ENCODE results near the gene COX6A2.
"Not testable (repeated sequence)": the region's sequence is repeated elsewhere in the genome, so short reads cannot be mapped to it uniquely, and the experiment has no call there.

The COX6A2 gene

DNA sequence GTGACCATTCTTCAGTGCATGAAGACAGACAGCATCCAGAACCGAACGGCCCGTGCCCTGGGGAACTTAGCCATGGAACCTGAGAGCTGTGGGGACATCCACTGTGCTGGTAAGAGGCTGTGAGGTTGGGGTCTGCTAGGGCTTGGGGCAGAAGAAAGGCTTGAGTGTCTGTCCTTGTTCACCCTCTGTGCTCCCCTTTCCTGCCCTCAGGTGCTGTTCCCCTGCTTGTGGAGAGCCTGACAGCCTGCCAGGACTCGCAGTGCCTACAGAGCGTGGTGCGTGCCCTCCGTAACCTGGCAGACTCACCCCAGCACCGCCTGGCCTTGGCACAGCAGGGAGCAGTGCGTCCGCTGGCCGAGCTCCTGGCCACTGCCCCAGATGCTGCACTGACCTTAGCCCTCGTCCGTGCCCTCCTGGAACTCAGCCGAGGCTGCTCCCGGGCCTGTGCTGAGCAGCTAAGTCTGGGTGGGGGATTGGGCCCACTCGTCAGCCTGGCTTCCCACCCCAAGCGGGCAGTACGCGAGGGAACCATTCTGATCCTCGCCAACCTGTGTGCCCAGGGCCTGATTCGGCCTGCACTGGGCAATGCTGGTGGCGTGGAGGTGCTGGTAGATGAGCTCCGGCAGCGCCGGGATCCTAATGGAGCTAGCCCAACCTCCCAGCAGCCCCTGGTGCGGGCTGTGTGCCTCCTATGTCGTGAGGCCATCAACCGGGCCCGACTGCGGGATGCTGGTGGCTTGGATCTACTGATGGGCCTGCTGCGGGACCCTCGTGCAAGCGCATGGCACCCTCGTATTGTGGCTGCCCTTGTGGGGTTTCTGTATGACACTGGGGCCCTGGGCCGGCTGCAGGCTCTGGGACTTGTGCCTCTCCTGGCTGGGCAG lies 34.0 kb upstream of the COX6A2 start:
- no peak for DNase-seq

DNA sequence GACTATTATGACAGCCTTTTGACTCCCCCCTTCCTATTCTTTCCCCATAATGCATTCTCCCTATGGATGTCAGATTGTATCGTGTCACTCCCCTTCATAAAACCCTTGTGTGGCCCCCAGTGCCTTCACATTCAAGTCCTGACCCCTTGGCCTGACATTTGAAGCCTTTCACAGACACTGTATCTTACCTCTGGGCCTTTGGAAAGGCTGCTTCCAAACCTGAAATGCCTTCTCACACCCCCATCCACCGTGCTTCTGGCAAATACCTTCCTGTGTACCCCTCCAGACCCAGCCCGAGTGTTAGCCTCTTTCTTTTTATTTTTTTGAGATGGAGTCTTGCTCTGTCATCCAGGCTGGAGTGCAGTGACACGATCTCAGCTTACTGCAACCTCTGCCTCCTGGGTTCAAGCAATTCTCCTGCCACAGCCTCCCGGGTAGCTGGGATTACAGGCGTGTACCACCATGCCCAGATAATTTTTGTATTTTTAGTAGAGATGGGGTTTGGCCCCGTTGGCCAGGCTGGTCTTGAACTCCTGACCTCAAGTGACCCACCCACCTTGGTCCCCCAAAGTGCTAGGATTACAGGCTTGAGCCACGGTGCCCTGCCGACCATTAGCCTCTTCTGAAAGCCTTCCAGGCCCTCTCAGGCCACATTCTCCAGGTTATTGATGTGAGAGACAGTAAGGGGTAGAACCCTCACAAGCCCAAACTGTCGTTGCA lies 33.2 kb upstream of the COX6A2 start:
- no peak for DNase-seq

DNA sequence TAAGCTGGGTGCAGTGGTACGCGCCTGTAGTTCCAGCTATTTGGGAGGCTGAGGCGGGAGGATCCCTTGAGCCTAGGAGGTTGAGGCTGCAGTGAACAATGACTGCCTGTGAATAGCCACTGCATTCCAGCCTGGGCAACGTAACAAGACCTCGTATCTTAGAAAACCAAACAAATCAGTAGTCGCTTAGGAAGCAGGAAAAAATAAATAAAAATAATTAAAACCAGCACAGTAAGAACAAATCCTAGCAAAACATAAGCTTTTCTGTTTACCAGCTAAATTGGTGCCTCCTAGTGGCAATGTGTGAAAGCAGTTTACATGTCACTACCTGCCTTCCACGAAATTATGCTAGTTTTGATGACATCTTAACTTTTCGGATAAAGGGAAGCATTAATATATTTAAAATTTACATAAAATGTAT lies 32.4 kb upstream of the COX6A2 start:
- DNase-seq = peak; percentile 66

DNA sequence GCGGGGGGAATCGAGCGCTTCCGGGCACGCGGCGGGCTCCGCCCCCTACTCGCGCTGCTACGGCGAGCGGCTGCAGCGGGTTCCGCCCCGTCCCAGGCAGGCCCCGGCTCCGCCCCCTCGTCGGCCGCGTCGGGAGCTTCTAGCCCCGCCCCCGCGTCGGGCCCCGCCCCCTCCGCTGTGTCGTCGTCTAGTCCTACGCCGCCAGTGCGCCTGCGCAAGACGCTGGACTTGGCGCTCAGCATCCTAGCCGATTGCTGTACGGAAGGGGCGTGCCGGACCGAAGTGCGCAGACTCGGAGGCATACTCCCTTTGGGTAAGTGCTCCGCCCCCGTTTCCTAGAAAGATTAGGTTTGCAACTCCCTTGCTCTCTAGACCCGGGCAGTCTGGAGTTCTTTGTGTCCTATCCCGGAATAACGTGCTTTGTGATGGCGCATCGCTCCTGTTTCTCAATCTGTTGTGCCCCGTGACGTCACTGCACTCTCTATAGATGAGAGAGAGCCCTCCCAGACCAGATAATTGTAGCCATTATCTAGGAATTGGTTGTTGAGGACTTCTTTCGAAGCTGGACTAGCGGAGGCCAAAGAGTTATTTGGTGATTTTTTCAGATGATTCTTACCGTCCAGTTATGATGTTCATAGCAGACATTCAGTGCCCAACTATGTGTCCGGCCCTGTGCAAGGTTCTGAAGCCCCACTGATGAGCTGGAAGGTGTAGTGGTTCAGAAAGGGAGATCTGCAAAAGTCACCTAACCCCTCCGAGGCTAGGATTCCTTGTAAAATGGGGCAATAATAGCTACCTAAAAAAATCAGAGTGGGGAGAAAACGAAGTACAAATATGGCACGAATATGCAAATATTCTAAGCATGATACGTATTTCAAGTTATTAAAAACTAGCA lies 31.8 kb upstream of the COX6A2 start:
- peak; percentile 96 for DNase-seq

DNA sequence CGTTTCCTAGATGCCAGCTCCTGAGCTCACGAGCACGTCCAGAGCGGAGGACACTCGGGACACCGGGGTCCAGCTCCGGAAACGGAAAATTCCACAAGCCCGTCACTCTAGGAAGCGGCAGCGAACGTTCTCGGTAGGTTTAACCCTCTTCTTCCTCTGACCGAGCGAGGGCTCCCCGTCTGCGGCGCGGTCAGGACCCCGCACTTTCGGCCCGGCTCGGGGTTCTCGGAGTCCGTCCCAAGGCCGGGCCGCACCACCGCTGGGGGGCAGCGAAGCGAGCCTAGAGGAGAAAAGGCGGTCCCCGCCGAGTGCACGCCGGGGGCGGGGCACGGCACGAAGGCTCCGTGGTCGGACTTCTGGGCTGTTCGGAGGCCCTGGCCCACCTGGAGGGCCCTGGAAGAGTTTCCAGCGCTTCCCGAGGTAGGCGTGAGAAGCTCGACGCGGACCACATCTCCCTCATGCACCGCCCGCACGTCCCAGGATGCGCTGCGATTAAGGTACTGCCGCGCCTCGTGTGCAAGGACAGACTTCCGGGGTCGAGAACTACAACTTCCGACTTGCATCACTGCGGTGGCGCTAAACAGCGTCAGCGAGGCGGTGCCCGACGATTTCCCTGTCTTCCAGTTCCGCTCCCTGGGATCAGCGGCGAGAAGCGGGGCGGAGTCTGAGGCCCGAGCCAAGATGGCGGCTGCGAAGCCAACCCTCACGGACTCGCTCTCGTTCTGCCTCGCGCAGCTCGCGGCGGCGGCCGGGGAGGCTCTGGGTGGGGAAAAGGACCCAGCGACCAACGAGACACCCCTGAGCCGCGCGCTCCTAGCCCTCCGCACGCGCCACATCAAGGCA lies 30.9 kb upstream of the COX6A2 start, which contains the start of gene ARMC5:
Gene ARMC5, plus strand, starts transcription at position 658 of the 843 bp plus-strand sequence. Its CDS starts 24 bp downstream, at position 682.
- peak; percentile 85 for DNase-seq

DNA sequence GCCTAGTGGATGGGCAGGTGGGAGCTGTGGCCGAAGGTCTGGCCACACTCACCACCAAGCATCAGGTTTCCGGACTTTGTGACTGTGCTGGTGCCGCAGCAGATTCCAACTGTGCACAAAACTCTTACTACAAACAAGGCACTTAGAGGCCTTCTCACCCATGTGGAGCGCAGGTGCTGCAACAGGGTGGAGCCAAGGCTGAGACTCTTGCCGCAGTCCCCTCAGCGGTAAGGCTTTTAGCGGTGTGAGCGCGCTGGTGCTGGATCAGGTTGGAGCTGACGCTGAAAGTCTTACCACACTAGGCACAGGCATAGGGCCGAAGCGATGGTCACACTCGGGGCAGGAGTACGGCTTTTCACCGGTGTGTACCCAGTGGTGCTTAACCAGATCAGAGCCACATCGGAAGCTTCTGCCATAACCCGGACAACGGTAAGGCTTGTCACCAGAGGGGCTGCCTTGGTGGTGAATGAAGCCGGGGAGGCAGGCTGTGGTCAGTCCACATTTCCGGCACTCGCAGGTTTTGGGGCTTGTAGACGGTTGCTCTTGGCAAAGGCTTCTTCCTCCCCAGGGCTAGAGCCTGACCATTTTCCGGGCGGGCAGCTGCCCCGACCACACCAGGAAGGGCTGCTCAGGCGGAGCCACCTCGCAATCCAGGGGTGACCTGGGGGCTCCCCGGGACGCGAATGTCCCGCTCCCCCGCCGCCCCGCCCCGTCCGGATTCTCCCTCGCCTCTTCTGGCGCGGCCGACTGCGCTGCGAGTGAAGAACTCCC lies 30.1 kb upstream of the COX6A2 start:
- DNase-seq = no peak

DNA sequence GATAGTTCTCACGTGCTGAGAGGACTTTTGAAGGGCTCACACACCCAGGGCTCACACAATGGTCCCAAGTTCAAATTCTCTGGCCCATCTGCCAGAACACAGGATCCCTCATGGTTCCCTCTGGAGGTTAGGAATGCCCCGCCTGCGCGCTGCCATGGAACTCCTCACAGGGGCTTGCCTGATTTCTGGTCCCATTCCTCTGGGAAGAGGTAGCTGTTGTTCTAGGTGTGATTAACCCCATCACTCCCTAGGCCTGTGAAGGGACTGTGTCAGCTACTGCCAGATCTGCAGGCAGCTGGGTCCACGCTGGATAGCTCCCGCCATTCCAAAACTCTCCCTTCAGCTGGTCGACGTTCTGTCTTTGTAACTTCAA lies 28.8 kb upstream of the COX6A2 start:
- no peak for DNase-seq

DNA sequence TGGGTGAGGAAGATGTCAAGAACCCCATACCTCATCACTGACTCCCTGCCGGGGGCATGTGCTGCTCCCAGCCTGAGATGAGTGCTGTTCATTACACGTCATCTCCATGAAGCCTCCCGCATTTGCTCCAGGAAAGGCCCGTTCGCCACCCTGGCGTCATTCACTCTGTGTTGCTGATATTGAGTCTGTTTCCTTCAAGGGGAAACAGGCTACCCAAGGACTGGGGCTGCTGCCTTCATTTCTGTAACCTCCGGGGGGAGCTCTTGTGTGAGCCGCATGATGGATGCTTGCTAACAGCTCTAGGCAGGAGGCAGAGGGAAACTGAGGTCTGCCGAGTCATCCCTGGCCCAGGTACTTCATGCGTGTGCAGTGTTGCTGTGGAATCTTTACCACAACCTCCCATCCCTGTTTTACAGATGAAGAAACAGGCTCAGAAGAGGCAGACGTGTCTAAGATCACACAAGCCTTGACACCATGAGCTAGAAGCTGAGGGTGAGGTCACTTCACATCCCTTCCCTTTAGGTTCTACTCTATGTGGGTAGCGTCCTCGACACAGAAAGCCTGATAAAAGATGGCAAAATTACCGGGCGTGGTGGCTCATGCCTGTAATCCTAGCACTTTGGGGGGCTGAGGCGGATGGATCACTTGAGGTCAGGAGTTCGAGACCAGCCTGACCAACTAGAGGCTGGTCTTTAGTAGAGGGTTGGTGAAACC lies 27.6 kb upstream of the COX6A2 start:
- DNase-seq = no peak

DNA sequence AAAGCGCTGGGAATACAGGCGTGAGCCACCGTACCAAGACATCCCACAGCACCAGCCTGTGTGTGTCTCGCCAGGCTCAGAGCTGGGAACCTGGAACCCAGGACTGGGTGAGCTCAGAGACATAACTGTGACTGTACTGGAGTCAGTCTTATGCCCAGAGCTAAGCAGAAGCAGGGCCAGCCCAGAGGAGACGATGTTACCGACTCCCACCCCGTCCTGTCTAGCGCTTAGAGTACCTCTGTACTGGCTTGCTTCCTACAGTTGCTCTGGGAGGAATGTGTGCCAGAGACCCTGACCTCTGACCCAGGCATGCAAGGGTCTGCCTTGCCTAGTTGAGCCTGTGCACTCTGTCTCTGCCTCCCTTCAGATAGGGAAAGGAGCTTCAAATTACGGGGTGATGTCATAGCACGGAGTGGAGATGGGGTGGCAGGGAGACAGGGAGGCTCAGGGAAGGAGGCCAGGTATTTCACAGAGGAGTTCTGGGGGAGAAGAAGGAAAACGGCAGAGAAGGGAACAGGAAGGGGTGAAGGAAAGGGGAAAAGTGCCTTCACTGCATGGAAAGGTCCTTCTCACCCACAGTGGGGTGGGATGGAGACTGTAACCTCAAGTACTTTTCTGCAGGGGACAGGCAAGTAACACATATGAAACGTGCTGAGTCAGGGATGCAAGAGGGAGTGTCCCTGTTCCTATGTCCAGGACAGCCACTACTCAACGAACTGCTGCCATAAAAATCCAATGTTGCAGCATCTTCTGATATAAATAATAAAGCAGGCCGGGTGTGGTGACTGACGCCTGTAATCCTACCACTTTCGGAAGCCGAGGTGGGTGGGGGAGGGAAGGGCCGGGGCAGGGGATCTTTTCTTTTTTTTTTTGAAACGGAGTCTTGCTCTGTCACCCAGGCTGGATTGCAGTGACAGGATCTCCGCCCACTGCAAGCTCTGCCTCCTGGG lies 25.4 kb upstream of the COX6A2 start:
- DNase-seq = no peak

DNA sequence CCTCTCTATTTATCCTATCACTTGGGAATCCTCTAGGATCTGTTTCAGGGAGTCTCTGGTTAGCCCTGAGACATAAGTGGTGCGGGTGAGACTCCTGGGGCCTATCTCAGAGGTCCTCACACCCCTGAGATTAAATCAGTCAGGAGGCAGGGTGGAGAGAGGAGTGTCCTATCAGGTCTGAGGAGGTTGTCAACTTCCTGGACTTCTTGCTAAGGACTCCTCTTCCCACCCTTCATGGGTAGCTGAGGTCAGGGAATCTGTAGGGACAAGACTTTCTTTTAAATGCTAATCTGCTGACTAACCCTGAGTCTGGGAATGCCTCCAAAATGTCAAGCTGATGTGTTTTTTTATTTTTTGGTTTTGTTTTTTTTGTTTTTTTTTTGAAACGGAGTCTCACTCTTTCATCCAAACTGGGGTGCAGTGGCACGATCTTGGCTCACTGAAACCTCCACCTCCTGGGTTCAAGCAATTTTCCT lies 24.5 kb upstream of the COX6A2 start:
- no peak for DNase-seq

DNA sequence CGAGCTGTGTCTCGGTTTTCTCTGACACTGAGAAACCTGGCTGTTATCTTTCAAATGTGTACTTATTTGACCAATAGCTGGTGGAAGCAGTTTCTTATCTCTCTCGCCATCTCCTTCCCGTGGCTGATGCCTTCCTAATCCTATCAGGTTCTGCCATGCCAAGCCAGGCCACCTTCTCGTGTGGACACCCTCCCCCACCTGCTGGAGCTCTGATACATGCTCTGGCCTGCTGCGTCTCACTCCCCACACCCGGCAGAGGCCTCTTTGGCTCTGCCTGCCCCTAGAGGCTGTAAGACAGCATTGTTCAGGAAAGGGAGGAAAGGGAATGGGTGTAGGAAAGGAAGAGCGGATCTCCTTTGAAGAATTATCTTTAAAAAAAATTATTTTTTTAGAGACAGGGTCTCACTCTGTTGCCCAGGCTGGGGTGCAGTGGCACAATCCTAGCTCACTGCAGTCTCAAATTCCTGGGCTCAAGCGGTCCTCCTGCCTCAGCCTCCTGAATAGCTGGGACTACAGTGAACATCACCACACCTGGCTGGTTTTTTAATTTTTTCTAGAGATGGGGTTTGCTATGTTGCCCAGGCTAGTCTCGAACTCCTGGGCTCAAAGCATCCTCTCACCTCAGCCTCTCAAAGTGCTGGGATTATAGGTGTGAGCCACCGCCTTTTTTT lies 23.7 kb upstream of the COX6A2 start:
- peak; percentile 24 for DNase-seq

DNA sequence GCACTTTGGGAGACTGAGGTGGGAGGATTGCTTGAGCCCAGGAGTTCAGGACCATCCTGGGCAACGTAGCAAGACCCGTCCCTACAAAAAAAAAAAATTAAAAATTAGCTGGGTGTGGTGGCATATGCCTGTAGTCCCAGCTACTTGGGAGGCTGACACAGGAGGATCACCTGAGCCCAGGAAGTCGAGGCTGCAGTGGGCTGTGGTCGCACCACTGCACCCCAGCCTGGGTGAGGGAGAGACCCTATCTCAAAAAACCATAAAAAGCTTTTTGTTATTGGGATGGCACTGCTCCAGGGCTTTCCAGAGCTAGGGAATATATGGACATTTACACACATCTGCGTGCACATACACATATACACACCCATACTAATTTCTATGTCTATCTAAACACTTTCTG lies 23.0 kb upstream of the COX6A2 start:
- no peak for DNase-seq

DNA sequence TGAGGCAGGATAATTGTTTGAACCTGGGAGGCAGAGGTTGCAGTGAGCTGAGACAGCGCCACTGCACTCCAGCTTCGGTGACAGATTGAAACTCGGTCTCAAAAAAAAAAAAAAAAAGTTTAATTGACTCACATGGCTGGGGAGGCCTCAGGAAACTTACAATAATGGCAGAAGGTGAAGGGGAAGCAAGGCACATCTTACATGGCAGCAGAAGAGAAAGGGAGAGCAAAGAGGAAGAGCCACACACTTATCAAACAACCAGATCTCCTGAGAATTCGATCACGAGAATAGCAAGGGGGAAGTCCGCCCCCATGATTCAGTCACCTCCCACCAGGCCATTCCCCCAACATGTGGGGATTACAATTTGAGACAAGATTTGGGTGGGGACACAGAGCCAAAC lies 17.8 kb upstream of the COX6A2 start:
- not testable (repeated sequence) for DNase-seq

DNA sequence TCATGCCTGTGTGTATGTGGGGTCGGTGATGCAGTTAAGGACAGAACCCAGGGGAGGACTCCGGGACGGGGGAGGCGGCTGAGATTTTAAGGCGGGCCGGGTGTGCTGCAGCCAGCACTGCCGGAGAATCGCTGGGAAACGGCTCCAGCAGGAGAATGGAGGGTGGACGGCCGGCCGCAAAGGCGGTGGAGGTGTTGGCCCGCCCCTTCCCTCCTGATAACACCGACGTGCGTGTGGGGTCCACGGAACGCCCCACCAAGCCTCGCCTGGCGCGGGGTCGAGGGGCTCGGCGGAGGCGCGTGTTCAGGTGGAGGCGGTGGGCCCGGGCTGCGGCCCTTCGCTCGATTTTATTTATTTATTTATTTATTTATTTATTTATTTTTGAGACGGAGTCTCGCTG lies 13.8 kb upstream of the COX6A2 start:
- DNase-seq = no peak

DNA sequence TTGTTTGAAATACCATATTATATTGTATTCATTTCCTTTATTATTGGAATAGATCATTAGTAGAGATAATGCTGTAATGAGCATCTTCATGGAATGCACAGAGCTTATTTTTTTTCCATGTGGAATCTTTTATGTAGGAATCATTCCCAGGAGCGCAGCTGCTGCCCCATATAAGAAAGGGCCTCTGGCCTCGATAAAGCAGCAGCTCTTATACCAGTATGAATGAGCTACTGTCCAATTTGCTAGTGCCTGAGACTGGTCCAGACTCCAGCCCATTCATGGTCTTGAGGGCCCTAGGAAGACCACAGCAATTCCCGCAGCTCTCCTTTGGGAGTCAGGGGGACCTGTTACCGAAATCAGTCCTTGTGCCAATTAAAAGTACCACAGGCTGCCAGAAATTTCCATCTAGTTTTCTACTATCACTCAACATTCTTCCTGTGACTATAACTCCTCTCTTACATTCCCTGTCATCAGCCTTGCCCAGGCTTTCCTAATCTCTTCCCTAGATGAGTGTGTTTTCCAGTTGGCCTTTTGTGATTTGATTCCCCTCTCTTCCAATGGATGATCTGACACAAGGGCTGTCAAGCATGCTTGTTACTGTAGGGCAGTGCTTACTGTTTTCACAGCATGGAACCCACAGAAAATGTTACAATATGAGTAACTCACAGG lies 12.5 kb upstream of the COX6A2 start:
- no peak for DNase-seq

DNA sequence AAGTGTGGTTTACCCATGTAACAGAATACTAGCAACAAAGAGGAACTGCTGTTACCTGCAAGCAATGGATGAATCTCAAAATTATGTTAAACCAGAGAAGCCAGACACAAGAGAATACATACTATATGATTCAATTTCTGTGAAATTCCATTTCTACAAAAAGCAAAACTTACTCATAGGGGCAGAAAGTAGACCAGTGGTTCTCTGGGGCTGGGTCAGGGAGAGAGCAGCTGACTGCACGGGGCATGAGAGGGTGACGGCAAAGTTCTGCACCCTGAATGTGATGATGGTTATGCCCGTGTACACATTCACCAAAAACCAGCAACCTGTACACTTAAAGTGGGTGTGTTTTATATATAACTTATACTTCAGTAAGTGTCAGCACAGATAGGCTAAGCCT lies 11.4 kb upstream of the COX6A2 start:
- no peak for DNase-seq

DNA sequence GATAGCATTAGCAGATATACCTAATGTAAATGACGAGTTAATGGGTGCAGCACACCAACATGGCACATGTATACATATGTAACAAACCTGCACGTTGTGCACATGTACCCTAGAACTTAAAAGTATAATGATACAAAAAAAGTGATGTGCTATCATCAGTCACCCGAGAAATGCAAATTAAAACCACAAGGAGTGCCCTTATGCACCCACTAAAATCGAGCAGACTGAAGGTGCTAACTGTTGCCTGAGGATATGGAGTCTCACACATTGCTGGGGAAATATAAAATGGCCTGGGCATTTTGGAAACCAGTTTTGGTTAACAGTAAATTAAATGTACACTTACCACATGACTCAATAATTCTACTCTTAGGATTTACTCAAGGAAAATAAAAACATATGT lies 10.9 kb upstream of the COX6A2 start:
- DNase-seq = not testable (repeated sequence)

DNA sequence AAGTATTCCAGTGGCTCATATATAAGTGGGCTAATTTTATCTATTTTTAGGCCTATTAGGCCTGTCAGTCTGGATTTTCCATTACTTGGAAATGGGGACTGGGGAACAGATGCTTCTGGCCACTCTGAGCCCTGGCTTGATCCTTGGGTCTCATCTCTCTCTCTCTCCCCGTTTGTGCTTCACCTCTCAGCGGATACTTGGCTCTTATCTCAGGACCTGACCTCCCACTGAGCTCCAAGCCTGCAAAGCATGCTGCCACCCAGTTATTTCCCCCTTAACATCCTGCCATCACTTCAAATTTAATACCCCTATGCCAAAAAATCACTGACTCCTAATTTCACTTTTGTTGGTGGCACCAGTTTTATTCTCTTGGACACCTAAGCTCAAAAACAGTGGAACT lies 10.3 kb upstream of the COX6A2 start:
- no peak for DNase-seq

All from NCI-H1694 treated with DMSO at 0.1 percent for 48 hours (cell line).